KG1 (cell line): ENCODE data around the gene LCE1B.

ENCODE experiments used
- DNase-seq: peaks from one replicate; lab custom pipeline; 2025; lab: John Stamatoyannopoulos, UW

LCE1B gene

GRCh38 chr1:152861374-152861773, 49.6 kb downstream of the LCE1B start:
- no peak for DNase-seq
